Renal cortical epithelial cell (primary cell): ENCODE measurements around the gene BUD13. TPM values are rescaled to one million over a fixed set of nuclear protein-coding genes. Genes with fewer than 3 reads are reported as not detected.

Experiments
- DNase-seq: peaks from one replicate; pipeline ENCODE4 v3.0.0-alpha.2; 2011; ENCODE audit warnings: low read depth
- total RNA-seq: library from RNA; depleted of rRNA; stranded (reverse); fragments of >200 nt; gene quantifications from 2 replicates; pipeline ENCODE4 v1.2.3, GENCODE V29; 2014

The BUD13 gene
- total RNA-seq, 1 donor from 2014 or later = 13.4 TPM

DNA sequence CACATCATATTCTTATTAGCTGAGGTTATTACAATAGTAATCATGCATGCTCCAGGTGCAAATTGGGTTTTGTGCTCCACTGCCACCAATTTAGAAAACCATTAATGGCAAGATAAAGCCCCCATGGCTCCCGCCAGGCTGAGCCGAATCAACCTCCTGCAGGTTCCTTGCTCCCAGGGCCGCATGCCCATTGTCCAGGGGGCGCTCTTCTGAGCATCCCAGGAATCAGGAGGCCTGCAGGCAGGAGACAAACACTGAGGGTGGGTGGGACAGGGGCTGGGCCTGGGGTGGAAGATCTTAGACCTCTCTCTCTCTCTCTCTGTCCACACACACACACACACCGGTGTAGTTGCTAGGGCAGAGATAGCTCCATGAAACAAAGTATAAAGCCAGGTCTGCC is 57.4 kb downstream of the BUD13 start:
- no peak for DNase-seq

DNA sequence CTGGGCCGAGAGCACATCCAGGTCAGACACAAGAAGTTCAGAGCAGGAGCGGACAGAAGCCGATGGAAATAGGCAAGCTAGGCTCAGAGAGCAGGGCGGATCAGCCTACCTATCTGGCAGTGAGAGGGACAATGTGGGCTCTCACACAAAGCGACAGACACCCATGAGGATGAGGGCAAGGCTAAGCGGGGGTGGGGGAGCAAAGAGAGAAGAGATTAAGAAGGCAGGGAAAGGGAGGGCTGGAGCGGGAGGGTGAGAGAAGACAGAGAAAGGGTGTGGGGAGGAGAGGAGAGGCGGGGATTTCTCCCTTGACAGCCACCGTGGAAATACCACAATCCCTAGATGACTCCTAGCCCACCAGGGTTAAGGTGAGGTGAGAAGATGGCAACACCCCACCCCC is 57.9 kb downstream of the BUD13 start:
- no peak for DNase-seq

DNA sequence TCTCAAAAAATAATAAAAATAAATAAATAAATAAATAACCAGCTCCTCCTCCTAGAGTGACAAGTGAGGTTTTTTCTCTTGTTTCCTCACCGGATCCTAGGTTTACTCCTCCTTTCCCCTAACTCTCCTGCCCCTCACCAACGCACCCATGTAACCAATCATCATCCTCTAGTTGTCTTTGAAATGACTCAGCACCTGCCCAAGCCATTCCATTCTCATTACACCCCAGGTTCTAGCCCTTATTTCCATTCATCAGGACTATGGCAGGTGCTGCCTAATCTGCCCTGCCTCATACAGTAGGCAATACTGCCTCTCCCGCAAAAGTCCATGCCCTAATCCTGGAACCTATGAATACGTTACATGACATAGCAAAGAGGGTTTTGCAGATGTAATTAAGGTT is 60.4 kb downstream of the BUD13 start:
- DNase-seq = no peak

DNA sequence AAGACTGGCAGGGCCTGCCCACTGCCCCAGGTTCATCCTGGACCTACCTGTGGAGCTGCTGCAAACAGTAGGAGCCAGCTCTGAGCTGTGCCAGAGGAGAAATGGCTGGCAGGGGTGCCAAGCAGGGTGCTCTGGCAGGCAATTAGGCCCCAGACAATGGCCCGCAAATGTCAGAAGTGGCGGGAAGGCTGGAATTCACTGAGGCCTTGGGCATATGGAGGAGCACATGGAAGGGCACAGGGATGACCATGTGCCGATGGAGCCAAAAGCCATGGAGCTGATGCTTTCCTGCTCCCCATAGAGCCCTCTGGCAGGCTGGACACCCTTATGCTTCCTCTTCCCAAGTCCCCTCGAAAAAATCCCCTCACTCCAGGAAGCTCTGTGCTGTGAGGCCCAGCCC is 62.0 kb downstream of the BUD13 start:
- DNase-seq = no peak

DNA sequence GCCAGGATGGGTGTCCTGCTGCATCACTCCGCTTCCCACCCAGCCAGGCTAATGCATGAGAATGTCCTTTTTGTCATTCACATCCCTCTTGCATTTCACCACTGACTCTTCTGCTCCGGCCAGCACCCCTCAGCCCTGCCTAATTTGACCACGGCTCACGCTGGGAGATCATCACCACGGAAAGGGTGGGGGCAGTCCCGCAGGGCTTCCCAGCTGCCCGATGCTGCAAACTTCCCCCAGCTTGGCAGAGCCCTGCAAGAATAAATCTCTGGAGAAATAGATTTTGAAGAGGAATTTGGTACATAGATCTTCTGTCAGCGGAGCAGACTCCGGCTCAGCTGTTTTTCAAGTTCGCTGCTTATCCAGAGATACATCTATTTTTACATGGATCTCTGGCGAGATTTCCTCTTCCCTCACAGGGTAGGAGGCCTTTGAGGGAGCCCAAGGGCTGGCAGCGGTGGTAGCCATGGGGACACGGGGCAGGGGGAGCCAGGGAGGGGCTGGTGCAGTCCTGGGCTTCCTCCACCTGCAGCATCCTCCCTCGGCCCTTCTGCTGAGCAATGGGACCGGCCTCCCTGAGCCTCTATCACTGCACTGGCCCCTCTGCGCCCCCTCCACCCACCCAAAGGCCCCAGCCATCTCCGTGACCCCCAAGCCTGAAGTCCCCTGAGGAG is 62.6 kb downstream of the BUD13 start:
- DNase-seq = no peak

DNA sequence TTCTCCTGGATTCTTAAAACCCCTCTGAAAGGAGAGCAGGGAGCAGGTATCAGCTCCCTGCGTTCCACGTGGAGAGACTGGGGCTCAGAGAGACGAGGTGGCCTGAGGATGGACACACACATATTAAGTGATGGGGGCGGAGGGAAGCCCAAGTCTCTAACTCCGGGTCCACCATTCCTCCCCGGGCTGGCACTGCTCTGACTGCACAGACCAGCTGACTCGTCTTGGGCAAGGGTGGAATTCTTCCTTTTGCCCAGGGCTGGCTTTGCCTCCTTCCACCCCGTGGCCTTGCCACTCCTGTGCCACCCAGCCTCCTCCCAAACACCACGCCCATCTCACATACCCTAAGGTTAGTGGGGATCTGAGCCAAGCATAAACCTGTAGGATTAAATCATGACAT is 65.0 kb downstream of the BUD13 start:
- DNase-seq = no peak

DNA sequence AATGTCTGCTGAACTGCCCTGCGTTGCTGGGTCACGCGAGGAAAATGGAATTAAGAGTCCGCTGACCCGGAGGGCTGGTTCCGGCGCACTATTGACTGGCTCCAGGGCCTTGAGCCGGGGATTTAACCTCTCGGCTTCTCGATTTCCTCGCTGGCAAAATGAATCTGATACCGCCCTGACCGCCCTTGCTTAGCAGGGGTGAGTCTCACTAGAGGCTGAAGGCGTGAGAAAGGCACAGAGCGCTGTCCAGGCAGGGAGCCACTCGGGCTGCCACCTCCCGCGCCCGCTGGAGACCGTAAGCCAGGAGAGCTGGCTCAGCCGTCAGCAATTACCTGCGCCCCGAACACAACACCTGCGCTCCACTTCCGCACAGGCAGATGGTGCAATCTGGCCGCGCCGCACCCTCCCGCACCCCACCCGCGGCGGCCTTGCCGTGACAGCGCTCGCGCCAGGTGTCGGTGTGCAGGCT is 65.6 kb downstream of the BUD13 start:
- no peak for DNase-seq

DNA sequence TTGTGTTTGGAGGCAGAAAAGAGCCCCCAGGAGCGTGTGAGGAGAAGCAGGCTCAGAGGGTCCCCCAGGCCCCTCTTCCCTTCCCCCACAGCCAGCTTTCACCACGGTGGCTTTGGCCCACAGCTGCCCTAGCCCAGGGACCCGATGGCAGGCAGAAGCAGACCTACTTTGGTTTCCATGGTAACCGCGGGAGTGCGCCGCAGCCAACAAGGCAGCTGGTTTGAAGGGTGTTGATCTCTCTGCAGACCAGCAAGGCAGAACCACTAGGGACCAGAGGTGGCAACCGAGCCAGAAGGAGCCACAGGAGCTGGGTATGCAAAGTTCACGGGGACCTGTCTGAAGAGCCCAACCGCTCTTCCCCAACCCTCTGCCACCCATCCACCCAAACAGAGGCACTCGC is 69.4 kb downstream of the BUD13 start:
- DNase-seq = no peak

DNA sequence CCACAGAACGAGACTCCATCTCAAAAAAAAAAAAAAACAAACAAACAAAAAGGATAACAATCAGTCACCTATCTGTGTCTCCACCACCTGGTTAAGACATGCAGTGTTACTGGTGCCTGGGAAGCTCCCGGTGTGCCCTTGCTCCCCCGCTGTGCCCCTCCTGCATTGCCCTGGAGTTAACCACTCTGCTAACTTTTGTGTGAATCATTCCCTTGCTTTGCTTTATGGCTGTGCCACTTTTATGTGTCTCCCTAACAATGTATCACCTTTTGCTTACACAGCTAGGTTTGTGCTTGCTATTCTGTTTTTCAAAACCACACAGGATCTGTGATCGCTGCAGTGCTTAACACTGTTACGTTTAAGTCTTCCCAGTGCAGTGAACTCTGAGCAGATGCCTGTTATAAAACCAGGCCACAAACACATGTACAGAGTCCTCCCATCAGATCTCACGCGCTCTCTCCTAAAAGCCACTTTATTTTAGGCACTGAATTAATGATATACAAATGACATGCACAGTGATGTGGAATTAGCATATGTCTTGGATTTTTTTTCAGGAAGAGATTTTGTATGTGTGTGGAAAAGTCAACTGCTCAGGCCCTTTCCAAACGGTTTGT is 69.9 kb downstream of the BUD13 start:
- peak; percentile 64 for DNase-seq

DNA sequence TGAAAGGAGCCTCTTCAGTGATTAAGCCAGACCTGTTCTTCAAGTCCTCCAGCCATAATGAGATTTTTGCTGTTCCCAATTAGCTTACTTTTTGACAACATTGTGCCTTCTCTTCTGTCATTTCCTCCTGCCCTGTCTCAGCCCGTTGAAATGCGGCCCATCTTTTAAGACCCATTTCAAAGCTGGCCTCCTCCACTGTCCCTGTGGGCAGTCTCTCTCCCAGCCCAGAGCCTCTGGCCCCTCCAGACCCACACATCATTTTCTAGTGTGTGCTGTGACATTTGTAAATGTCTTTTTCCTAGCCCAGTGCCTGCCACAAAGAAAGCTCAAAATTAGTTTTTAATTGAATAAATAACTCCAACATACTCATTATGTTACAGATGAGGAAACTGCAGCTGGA is 70.9 kb downstream of the BUD13 start:
- DNase-seq = no peak

DNA sequence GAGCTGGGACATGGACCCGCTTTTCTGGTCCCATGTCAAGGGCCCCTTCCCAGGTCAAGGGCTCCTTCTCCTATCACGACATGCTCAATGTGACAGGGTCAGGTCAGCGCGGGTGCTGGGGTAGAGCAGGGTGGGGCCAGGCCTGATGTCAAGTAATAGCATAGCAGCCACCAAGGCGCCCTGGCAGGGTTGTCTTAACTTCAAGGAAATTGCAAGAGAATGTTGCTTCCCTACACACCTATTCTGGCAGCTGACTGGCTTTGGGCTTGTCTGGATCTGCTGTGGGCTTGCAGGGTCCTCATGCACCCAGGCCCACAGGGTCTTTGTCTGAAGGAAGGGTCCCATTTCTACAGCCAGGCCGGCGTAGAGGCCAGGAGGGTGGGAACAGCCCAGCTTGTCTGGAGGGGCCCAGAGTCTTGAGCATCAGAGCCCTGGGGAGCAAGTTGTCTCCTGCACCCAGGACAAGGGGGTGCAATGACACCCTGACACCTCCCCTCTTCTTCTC is 71.4 kb downstream of the BUD13 start:
- DNase-seq = no peak

DNA sequence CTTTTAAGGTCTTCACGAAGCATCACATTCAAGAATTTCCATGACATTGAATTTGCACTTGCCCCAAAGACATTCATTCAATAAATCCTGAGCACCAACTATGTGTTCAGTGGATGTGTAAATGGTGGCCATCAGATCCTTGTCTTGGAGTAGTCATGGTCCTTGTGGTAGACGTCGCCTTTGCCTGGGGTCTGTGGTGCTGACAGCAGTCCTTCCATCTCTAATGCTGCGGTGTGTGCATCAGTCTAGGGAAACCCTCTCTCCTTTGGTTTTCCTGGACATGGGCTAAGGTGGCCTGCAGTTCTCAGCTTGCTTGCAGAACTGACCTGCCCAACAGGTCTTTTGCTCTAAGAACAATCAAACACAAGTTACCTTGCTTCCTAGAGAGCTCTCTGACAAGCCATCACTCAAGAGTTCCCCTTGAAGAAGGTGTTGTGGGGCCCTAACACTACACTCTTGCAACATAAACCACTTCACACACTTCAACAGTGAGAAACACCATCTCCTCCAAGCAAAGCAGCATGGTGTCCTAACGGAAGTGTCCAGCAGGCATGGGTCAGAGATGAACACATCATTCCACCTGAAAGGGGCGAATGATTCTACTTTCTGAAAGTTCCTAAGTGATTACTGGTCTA is 72.1 kb downstream of the BUD13 start:
- DNase-seq = no peak

Other genes starting within 250 kb of the BUD13 start
- gene ZPR1, start 15.0 kb upstream of the BUD13 start, total RNA-seq = 54.7 and 58.6 TPM in 2 replicates
- not detected in 2 replicates for gene APOA5, start 18.9 kb upstream of the BUD13 start, total RNA-seq
- not detected in 2 replicates for gene APOA4, start 50.3 kb upstream of the BUD13 start, total RNA-seq
- not detected in 2 replicates for gene APOC3, start 56.9 kb upstream of the BUD13 start, total RNA-seq
- gene APOA1, start 64.6 kb upstream of the BUD13 start, total RNA-seq = 0.10 TPM in 1 of 2 replicates, not detected in the other